NCI-H460 (cell line): ENCODE measurements around the gene RHBDL3. TPM values are rescaled to one million over a fixed set of nuclear protein-coding genes. Genes with fewer than 3 reads are reported as not detected.
"Not testable (repeated sequence)": the region's sequence is repeated elsewhere in the genome, so short reads cannot be mapped to it uniquely, and the experiment has no call there.

ENCODE experiments used
- DNase-seq: peaks from one replicate; pipeline ENCODE4 v3.0.0-alpha.2; 2016; ENCODE audit warnings: low read depth; ENCODE audit errors: extremely low read depth
- polyA plus RNA-seq: library from polyadenylated mRNA; depleted of rRNA; stranded (reverse); fragments of >200 nt; gene quantifications from 2 replicates; pipeline ENCODE4 v1.2.3, GENCODE V29; 2014; cell fraction: nucleus; rRNA removed
- total RNA-seq: library from RNA; depleted of rRNA; stranded (reverse); fragments of >200 nt; shearing (Covaris generic); gene quantifications from 2 replicates; pipeline ENCODE4 v1.2.3, GENCODE V29; 2014; rRNA removed

Gene RHBDL3, protein sequence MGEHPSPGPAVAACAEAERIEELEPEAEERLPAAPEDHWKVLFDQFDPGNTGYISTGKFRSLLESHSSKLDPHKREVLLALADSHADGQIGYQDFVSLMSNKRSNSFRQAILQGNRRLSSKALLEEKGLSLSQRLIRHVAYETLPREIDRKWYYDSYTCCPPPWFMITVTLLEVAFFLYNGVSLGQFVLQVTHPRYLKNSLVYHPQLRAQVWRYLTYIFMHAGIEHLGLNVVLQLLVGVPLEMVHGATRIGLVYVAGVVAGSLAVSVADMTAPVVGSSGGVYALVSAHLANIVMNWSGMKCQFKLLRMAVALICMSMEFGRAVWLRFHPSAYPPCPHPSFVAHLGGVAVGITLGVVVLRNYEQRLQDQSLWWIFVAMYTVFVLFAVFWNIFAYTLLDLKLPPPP
- total RNA-seq = 0.25 and 0.43 TPM in 2 replicates
- 1.4 TPM in 2 replicates for polyA plus RNA-seq

DNA sequence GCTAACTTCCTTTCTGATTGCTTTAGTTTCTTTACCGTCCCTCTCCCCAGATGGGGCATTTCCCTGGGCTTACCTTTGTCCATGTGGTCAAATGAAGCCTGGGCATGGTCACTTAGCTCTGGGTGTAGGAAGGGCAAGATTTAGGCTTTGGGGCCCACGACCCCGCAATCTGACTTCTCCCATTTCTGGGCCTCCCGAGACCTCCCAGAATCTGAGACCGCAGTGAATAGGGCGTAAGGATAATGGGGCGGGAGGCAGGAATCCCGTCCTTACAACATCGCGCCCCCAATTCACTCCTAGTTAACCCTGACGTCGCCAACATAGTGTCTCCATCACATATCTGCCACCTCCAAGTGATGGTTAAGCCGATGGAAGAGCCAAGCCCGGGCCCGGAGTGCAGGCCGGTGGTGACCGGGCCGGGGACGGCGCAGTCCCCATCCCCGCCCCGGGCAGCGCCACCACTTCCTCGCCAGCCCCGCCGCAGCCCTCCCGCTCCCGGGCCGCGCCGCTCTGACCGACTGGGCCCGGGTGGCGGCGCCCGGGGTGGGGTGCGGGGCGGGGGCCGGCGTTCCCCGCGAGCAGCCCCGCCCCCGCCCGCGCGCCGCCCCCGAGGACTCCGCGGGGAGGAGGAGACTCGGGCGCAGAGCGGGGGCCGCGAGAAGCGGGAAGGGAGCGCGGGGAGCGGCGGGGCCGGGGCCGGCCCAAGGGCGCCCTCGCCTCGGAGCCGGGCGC, at the start of gene RHBDL3:
Gene RHBDL3 (plus strand): TSS at position 641 of the 732 bp plus-strand sequence. CDS start 358 bp downstream, outside the sequence.
- no peak for DNase-seq

DNA sequence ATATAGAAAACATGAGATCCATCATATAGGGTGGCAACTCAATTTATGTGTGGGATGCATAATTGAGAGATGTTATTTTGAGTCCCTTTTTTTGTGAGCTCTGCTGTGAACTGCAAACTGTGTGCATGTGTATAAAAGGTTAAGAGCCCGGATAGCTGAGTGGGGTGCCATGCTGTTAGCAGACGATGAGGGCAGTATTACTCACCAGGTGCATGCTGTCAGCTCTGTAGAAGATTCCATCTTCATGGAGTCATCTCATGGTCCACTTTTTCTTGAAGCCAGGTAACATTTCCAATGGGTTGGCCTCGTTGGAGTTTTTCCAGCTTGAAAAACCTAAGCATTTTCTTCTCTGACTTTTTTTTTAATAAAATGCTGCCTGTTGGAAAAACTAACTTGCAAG, 43.0 kb upstream of the RHBDL3 start:
- no peak for DNase-seq

DNA sequence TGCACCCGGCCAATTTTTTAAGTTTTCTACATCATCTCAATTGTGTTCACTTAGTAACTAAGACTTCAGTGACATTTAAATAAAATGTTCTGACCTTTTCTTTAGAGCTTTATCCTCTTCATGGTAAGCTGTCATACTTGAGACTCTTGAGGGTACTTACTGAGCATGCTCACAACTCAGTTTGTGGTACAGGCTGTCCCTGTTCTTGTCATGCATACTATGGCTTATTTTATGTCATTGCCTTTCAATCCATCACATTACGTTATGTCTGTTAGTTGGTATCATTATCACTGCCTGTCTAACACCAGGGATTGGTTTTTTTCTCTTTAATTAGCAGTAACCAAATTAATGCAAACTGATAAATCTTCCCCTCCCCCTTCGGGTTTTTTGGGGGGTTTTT, 41.9 kb upstream of the RHBDL3 start:
- DNase-seq = no peak

DNA sequence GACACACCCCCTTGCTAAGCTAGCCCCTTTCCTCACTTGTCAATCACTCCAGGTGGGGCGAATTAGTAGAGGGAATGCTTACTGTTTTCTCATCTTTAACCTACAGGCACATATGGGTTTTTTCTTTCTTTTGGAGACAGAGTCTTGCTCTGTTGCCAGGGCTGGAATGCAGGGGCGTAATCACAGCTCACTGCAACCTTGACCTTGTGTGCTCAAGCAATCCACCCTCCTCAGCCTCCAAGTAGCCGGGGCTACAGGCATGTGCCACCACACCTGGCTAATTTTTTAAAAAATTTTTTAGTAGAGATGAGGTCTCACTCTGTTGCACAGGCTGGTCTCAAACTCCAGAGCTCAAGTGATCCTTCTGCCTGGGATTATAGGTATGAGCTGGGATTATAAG, 38.7 kb upstream of the RHBDL3 start:
- DNase-seq = no peak

DNA sequence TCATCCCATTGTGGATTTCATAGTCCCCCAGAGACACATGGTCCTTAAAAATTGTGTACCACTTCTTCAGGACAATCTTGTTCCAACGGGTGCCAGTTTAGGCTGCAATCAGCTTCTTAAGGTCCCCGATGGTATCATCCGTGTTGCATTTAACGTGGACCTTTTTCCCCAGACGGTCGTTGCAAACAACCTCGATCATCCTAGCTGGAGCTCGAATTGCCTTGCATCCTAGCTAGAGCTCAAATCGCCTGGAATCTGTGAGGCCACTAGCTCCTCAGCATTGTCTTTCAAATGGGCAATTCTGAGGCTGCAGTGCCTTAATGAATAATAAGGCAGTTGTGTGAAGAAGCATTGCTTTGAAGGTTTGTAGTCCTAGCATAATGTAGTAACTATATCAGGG, 37.7 kb upstream of the RHBDL3 start:
- DNase-seq = no peak

DNA sequence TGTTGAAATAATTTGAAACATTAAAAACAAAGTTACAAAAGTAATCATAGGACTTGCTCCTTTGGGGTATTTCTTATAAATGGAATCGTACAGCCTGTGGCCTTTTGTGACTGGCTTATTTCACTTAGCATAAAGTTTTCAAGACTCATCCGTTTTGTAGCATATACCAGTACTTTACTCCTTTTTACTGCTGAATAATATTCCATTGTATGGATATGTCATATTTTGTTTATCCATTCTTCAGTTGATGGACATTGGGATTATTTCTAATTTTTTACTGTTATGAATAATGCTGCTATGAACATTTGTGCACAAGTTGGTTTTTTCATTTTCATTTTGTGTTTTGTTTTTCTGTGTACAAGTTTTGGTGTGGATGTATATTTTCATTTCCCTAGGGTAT, 30.0 kb upstream of the RHBDL3 start:
- no peak for DNase-seq

DNA sequence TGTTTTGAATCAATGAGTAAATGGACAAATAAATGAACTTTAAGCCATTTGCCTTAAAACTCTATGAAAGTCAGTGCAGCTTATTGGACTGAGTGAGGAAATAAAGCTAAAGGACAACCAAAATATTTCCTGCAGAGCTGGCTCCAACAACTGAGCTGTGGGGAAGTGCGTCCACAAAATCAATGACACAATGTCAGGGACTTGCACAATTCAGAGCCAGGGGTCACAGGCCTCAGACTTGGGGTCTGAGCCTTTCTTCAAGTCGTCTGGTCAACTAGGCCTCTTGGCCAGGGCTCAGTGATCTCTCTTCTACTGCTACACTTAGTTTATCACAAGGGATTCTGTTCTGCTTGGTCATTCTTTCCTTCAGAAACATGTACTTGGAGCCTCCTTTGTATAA, 26.2 kb upstream of the RHBDL3 start:
- no peak for DNase-seq

DNA sequence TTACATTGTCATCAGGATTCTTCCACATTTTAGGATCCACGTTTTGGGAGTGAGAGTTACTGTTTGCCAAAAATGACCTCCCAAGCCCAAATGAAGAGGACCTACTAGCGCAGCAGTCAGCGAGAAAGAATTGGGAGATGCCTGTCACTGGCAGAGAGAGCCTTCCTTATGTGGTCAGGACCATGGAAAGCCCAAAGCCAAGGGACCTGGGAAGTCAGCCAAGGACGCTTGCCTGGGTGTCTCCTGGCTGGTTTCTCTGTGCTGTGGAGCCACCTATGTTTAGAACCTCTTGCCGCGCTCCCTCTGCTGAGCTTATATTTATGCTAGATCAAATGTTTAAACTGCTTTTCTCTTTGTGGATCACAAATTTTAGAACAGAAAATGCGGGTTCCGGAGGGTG, 24.9 kb upstream of the RHBDL3 start:
- no peak for DNase-seq

DNA sequence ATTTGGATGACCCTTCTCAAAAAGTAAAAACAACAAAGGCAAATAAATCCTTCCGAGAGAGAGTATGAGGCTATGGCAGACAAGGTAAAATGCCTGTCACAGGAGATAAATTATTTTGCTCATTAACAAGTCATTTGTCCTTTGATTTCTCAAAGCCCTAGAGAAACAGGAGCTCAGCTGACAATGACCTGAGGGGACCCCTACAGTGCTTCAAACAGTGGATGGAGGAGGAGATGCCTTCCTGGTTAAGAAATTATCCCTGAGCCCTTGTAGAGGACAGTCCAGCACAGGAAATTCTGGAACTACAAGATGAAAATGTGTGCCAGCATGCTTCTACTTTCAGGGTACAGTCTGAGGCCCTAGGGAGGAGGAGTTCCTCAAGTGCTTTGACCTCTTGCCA, 24.0 kb upstream of the RHBDL3 start:
- no peak for DNase-seq

DNA sequence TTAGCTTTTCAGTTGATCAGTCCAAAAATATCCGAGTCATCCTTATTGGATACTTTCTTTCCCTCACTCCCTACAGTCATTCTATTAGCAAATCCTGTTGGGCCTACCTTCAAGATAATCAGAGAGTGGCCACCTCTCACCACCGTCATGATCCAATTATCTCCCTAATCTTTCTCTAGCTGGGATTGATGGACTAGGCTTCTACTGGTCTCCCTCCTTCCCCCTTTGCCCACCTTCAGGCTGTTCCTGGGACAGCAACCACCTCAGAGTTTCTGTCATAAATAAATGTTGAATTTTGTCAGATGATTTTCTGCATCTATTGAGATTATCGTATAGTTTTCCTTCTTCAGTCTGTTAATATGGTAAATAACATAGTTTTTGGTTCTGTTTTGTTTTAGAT, 16.2 kb upstream of the RHBDL3 start:
- no peak for DNase-seq

DNA sequence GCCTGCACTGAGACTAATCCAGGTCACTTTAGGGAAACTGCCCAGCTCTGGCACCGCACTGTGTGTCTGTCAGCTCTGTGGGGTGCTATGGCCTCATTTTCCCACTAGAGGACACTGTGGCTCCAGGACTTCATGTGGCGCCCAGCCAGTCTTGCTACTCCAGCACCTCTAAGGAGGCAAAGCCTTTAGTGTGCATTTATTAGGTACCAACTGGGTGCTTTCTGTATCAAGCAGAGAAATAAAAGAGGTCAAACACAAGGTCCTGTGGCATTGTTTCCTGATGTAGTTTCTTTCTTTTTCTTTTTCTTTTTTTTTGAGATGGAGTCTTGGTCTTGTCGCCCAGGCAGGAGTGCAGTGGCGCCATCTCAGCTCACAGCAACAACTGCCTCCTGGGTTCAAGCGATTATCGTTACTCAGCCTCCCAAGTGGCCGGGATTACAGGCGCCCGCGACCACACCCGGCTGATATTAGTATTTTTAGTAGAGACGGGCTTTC, 12.5 kb upstream of the RHBDL3 start:
- DNase-seq = peak; percentile 82

DNA sequence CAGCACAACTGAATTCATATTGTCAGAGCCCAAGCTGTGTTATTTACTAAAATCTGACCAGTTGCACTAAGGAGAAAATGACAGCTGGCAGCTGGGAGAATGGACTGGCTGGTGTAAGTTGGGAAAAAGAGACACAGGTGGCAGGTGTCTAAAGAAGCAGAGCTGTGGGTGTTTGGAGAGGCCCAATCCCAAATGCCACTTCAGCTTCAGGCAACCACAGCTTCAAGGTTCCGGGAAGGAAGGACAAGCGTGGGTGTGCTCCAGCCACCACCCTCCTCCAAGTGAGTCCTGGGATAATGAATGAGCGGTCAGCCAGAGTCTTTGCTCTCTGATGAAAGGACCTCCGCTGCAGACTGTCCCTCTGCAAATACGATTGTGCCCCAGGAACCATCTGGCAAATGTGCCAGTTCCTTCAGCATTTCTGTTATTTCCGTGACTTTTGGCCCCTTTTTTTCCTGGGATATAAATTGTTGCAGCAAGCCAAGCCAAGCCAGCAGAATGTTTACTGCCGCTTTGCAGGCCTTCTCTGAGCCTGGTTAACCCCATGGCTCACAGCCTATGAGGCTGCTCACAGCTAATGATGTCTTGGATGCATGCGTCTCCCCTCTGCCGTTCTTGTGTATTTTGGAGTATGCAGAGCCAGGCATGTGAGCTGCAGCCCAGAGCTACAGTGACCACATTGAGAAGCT, 9.5 kb upstream of the RHBDL3 start:
- no peak for DNase-seq

DNA sequence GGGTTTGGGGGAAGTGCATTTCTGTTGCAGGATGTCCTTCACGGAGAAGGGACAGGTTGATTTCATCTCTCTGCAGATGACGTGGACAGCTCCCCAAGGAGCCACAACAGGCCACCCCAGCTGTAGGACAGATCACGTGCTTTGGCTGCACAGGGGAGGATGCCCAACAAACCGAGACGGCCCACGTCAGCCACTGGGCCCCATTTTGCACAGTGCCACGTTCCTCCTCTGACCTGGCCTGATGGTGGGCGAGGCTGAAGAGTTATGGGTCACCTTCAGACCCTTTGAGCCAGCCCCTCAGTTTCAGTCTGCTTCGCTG, 9.0 kb upstream of the RHBDL3 start:
- no peak for DNase-seq

DNA sequence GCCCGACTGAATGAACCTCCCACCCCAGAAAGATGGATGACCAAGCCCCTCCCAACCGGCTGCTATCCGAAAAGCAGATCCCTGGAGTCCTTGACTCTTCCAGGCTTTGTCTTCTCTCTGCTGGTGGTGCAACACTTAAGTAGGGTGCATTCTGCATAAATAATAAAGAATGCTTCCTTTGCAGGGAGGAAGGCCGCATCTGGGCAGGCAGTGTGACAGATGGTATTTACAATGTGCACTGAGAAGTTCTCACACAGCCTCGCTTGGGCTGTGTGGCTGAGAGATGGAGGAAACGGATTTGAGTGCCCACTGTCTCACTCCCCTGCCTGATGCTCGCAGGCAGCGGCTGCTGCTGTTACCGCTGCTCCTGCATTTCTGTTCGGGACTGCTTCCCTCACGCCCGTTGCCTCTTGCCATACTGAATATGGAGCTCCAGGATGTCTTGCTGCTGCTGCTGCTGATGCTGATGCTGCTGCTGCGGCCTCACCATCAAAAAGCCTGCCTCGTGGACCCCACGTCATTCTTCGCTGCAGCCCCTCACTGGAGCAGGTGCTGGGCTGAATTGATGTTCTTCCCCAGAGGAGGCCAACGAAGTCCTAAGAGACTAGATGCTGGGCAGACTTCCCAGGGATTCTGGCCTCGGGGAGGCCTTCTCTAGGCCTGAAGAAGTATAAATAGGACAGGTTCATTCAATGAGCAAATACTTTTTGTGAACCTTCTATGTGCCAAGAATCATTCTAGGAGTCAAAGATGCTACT, 7.1 kb upstream of the RHBDL3 start:
- no peak for DNase-seq

DNA sequence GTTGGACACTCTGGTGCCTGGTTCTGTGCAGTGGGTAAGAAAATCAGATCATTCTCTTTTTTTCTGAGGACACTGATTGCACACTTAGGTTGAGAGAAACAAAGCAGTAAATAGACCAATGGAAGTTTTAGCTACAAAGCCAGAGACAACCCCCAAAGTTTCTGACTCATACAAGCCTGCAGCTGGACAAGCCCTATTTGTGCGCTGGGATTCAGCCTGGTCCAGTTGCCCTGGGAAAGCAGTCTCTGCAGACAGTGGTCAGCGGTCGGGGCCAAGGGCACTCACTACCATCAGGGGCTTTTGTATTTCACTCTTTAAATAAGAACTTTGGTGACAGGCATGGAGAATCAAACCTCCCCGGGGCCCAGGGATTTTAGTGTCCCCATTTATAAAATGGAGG, 6.0 kb upstream of the RHBDL3 start:
- DNase-seq = no peak

DNA sequence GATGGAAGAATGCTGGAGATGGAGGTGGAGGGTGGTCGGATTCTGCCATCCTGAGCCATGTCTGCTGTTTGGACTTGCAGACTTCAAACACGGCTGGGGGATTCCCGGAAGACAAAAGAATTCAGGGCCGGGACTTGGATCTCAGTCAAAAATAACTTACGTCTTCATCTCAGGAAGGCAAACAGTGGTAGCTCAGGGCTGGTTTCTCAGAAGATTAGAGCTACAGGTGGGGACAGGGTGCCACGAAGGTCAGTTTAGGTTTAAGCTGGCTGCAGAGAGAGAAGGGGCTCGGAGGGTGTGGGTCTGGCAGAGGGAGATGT, 4.3 kb upstream of the RHBDL3 start:
- DNase-seq = no peak

DNA sequence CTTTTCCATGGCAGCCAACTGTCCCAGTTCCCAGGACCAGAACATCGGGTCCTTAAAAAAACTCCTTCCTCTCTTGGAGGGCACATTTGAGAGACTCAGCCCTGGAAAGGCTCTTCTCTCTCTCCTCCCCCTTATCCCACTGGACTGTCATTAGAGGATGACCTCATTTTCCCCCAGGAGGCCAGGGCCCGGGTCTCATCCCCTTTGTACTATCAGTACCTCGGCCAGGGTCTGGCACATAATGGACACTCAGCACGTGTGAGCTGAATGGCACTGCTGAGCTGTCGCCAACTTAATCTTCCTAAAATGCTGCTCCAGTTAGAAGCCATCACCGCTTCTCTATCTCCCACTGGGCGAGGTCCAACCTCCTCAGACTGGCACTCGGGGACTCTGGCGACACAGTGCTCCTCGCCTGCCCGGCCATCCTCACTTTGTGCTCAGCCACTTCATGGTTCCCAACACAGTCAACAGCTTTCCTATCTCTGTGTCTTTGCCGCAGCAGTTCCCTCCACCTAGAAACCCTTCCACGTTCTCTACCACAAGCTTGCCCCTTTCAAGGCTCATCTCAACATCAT, 3.6 kb upstream of the RHBDL3 start:
- DNase-seq = no peak

DNA sequence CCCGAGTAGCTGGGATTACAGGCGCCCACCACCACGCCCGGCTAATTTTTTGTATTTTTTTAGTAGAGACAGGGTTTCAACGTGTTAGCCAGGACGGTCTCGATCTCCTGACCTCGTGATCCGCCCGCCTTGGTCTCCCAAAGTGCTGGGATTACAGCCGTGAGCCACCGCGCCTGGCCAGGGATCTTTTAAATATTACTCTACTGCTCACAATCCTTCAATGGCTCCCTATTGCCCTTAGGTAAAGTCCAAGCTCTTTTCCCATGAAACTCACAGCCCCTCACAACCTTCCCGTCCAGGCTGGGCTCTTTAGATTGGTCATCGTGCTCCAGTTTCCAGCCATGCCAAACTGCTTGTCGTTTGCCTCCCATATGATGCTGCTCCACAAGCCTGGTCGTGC, 2.1 kb upstream of the RHBDL3 start:
- DNase-seq = not testable (repeated sequence)

DNA sequence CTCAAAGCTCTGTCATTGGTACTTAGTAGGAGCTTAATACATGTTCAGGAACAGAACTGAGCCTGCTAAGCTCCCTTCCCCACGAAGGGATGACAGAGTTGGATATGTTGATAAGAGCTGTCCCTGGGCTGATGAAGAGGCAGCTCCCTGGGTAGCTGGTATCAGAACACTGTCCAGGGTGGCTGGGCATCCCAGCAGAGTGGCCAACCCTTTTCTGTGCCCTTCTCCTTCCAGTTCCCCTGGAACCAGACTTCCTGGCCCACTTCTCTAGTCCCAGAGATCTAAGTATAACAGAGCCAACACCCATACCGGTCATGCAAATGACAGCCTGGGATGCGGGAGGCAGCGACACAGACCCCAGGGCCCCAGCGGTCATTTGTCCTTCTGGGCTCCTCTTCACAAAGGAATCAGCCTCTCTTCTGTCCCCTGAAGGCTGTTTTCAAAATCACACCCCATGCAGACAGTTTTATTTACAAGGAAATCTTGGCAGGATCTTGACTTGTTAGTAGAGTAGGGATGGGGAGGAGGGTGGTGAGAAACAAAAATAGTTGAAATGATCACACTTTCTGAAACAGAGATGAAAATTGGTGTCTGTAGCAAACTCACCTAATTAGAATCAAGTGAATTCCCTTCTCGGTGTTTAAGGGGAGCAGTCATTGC, 1.4 kb upstream of the RHBDL3 start:
- DNase-seq = no peak

DNA sequence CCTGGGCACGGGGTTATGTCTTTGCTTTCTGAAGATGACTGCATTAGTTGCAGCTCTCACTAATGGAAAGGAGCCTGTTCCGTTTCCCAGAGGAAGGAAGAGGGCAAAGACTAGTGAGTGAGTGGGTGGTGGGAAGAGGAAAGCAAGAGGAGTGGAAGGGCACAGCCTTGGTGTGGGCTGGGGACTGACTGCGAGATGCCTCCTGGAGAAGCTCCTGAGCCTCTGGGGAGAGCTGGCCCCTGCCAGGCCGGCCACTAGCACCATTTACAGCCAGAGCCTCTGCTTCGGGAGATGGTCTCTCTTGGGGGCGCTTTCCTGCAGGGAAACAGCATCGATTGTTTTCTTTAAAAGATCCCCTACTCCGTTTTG, 825 bp upstream of the RHBDL3 start:
- no peak for DNase-seq
